HG02571 (cell line): ENCODE data around the gene SETD2.
A peak's percentile ranks its signal among the peaks of the same experiment; 100 is the strongest.
"Not testable (repeated sequence)": the region's sequence is repeated elsewhere in the genome, so short reads cannot be mapped to it uniquely, and the experiment has no call there.

Experiments
- ATAC-seq: cut with Tn5 transposase; IDR thresholded peaks from one replicate; pipeline ENCODE4 v1.9.1; 2021; ENCODE audit warnings: mild to moderate bottlenecking, moderate library complexity; ENCODE audit not compliant: unreplicated experiment

SETD2 gene, protein sequence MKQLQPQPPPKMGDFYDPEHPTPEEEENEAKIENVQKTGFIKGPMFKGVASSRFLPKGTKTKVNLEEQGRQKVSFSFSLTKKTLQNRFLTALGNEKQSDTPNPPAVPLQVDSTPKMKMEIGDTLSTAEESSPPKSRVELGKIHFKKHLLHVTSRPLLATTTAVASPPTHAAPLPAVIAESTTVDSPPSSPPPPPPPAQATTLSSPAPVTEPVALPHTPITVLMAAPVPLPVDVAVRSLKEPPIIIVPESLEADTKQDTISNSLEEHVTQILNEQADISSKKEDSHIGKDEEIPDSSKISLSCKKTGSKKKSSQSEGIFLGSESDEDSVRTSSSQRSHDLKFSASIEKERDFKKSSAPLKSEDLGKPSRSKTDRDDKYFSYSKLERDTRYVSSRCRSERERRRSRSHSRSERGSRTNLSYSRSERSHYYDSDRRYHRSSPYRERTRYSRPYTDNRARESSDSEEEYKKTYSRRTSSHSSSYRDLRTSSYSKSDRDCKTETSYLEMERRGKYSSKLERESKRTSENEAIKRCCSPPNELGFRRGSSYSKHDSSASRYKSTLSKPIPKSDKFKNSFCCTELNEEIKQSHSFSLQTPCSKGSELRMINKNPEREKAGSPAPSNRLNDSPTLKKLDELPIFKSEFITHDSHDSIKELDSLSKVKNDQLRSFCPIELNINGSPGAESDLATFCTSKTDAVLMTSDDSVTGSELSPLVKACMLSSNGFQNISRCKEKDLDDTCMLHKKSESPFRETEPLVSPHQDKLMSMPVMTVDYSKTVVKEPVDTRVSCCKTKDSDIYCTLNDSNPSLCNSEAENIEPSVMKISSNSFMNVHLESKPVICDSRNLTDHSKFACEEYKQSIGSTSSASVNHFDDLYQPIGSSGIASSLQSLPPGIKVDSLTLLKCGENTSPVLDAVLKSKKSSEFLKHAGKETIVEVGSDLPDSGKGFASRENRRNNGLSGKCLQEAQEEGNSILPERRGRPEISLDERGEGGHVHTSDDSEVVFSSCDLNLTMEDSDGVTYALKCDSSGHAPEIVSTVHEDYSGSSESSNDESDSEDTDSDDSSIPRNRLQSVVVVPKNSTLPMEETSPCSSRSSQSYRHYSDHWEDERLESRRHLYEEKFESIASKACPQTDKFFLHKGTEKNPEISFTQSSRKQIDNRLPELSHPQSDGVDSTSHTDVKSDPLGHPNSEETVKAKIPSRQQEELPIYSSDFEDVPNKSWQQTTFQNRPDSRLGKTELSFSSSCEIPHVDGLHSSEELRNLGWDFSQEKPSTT (N-terminal part only)

DNA sequence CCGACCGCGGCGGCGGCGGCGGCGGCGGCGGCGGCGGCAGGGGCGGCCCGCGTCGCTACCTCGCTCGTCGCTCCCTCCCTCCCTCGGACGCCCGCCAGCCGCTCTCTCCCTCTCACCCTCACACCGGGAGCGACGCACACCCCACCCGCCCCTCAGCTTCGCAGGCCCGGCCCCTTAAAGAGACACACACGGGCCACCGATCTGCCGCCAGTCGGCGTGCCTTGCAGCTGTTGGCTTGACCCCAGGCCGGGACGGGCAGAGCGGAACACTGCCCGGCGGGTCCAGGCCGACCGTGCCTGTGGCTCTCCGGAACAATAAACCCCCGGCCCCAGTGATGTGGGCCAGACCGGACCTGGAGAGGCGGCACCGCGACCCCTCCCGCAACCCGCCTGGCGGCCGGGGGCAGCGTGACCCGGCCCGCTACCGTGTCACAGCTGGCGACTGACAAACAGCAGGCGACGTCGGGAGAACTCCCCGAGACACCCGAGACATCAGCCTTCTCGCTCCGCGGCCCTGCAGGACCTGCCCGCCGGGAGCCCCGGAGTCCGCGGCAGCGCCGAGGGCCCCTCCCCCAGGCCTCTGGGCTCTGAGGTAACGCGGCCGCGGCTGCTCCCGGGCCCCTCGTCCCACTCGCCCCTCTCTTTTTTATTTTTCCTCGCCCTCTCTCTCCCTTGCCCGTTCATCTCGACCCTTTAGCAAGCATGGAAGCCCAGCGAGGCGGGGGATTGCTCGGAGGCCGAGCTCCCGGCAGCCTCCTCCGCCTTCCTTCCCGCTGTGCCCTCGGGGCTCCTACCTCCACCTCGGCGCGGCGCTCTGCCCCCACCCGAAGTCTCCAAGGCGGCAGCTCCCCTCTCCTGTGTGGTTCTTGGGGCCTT, at the start of gene SETD2:
Gene SETD2, minus strand, starts transcription at position 107 of the 875 bp plus-strand sequence. CDS start 189 bp downstream, outside the sequence.
- peak; percentile 75 for ATAC-seq

DNA sequence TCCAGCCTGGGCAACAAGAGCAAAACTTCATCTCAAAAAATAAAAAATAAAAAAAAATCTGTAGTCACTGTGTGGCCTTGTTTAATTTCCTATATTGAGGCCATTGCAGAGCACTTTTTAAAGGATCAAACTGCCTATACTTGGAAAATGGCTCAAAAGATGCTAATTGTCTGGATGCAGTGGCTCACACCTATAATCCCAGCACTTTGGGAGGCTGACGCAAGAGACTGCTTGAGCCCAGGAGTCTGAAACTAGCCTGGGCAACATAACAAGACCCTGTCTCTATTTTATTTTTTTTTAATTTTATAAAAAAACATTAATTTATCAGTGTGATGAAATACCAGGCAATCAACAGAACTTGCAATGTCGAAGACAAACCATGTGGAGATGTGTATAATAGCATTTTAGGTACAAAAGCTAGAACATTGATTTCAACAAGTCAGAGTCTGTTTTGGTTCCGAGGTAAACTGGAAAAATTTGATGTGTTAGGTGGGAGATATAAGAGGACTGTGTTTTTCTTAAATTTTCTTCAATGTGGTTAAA, 47.0 kb upstream of the SETD2 start:
- ATAC-seq = no peak

DNA sequence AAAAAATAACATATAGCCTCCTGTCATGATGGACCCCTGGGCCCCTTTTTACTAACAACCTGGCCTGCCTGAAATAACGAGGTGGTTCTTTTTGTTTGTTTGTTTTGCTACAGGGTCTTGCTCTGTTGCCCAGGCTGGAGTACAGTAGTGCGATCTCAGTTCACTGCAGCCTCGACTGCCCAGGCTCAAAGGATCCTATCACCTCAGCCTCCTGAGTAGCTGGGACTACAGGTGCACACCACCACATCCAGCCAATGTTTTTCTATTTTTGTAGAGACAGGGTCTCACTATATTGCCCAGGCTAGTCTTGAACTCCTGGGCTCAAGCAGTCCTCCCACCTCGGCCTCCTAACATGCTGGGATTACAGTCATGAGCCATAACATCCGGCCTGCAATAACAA, 42.1 kb upstream of the SETD2 start:
- not testable (repeated sequence) for ATAC-seq

DNA sequence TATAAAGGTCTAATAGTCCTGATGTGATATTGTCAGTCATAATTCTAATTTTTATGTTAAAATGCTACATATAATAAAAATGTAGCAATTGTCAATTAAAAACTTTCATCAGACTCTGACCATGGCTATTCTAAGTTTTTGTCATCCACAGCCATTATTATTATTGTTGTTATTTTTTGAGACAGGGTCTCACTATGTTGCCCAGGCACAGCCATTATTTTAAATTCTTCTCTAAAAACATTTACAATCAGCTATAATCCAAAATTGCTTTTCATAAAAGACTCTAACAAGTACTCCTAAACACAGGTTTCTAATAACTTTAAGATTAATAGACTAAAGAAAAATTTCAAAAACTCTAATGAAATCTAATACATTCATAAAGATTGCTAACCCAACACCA, 41.0 kb upstream of the SETD2 start:
- no peak for ATAC-seq

DNA sequence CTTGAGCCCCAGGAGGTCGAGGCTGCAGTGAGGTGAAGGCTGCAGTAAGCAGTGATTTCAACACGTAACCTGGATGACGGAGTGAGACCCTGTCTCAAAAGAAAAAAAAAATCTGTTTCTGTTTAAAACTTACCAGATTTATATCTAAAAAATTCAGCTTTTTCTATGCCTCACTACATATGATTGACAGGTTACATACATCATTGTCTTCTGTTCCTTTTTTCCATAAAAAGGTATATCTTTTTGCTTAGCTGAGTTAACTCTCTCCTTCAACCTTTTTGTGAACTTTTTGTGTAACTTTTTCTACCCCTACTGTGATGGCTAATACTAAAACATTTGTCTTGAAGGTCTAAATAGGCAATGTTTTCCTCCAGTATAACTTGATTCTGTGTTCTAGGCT, 38.6 kb upstream of the SETD2 start:
- ATAC-seq = no peak

DNA sequence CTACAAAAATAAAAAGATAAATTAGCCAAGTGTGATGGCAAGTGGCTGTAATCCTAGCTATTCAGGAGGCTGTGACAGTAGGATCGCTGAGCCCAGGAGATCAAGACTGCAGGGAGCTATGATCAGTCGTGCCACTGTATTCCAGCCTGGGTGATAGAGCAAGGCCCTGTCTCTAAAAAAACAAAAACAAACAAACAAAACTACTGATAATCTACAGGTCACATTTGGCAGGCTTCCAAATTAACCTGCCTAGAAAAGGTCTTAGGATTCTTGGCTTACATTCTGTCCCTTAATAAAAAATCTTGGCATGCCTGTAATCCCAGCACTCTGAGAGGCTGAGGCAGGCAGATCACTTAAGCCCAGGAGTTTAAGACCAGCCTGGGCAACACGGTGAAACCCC, 33.4 kb upstream of the SETD2 start:
- ATAC-seq = no peak

DNA sequence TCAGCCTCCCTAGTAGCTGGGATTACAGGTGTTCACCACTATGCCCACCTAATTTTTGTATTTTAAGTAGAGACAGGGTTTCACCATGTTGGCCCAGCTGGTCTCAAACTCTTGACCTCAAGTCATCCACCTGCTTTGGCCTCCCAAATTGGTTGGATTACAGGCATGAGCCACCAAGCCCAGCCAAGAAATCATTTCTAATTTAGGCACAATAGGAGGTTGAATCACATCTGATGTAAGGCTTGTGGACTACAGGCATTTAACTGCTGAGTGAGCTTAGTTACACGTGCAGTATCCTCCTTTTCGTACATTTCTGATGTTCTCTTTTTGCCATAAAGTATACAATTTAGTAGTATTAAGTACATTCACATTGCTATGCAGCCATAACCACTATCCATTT, 31.1 kb upstream of the SETD2 start:
- no peak for ATAC-seq

DNA sequence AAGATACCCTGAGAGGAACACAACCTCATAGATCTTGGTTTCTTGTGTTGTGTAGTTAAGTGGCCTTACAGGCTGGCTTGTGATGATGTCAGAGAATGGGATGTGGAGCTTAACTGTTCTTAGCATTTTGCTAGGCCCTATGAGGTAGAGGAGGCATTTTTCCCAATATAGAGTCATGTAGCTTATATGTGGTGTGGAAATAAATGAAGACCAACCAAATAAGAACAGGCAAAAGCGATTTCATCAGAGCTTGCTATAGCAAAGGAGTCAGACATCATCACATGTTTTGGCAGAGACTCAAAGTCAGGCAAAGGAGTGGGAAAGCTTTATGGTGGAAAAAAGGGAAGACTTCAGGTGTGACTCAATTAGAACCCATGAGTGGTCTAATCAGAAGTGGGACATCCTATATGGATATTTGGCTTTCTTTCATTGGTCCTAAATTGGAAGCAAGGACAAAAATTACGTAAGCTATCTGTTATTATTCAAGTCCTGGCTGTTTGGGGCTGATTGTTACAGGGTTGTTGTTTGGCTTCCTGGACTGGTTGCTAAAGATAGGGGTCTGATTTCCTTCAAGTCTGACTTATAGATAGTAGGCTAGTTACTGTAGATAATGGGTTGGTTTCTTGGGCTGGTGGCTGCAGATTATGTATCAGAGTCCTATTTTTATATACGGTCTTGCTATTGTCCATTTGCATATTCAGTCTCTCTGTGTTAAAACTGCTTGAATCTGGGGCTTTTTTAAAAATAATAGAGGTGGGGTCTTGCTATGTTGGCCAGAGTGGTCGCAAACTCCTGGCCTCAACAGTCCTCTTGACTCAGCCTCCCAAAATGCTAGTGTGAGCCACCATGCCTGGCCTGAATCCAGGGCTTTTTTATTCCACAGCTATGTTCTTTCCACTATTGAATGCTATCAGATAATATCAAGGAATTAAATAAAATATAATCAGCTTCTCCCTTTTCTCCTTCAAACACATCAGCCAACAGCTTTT, 30.3 kb upstream of the SETD2 start:
- ATAC-seq = no peak

DNA sequence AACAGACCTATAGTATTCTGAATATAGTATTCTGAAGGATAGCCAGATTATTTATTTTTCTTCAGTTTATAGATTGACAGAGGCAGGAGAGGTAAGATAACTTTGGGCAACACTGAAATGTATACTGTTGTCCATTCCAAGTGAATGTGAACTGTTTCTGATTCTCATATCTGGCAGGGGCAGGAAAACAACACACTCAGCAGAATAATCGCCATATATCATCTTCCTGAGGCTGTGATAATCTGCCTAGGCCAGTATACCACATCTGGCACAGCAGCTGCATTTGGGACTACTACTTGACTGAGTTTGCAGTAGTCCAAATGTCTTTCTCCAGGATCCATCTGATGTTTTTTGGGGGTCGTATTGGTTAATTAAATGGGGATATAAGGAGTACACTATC, 22.4 kb upstream of the SETD2 start:
- ATAC-seq = no peak

DNA sequence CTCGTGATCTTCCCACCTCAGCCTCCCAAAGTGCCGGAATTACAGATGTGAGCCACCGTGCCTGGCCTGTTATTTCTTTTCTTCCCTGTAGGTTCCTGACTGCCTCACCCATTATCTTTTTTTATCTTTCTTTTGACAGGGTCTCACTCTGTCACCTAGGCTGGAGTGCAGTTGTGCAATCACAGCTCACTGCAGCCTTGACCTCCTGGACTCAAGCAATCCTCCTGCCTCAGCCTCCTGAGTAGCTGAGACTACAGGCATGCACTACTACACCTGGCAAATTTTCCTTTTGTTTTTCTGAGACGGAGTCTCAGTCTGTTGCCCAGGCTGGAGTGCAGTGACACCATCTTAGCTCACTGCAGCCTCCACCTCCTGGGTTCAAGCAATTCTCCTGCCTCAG, 17.8 kb upstream of the SETD2 start:
- ATAC-seq = not testable (repeated sequence)

DNA sequence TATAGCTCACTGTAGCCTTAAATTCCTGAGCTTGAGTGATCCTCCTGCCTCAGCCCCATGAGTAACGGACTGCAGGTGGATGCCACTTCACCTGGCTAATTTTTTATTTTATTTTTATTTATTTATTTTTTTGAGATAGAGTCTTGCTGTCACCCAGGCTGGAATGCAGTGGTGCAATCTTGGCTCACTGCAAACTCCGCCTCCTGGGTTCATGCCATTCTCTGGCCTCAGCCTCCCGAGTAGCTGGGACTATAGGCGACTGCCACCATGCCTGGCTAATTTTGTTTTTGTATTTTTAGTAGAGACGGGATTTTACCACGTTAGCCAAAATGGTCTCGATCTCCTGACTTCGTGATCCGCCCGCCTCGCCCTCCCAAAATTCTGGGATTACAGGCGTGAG, 16.1 kb upstream of the SETD2 start:
- not testable (repeated sequence) for ATAC-seq

DNA sequence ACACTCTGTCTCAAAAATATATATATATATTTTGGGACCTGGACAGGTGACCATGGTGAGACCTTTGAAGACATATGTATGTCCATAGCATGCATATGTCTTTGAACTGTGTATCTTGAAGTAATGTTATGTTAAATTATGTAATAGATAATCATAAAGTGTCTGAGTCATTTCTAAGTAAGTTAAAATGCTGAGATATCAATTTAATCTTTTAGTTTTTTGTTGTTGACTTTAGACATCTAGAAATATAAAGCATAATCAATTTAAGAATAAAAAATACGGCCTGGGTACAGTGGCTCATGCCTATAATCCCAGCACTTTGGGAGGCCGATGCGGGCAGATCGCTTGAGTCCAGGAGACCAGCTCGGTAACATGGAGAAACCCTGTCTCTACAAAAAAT, 12.7 kb upstream of the SETD2 start:
- no peak for ATAC-seq

DNA sequence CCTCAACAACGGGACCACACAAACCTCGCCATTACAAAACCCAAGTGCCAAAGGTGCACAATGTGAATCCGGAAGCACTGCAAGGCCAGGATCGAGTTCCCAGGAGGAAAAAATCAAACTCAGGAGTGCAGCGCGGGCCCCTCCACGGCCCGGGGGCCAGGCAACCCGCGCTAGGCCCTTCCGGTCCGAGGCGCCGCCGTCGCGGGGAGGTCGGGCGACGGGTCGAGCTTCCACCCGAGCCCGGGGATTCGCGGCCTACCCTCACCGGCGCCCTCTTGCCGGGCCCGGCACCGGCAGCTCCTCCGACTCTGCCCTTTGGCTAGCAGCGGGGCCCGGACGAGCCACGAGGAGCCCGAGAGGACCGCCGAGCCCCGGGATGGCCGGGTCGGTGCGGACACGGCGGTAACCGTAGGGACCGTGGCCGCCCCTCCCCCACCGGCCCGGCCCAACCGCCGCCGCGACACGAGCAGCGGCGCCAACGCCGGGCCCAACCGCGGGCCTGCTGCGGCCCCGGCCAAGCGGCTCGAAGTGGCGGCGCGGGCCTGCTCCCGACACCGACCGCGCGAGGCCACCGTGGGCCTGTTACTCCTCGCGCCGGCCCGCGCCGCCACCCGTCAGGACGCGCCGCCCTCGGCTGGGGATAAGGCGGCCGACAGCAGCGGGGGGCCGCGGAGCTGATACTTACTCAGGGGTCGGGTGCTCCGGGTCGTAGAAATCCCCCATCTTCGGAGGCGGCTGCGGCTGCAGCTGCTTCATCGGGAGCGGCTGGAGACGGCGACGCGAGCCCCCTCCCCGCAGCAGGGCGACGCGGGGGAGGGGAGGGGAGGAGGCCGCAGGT, 525 bp downstream of the SETD2 start:
- peak; percentile 19 for ATAC-seq

DNA sequence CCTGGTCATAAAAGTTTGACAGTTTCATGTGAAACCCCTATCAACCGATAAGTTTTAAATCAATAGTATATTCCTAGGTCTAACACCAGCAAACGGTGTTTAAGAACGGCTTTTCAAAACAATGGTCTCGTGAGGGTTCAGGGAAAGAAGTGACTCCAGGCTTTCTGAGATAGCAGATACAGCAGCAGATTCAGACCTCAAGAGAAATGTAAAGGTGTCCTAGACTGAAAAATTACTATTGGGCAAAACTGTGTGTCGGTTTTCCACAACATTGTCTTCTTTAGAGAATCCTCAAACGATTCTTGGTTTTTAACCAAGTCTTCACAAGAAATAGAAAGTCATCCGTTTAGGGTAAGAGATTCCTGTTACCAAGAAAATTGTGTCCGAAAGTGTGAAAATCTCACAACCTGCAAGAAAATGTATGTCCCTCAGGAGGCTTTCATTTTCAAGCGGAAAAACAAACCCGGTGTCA, 1.2 kb downstream of the SETD2 start:
- ATAC-seq = no peak

DNA sequence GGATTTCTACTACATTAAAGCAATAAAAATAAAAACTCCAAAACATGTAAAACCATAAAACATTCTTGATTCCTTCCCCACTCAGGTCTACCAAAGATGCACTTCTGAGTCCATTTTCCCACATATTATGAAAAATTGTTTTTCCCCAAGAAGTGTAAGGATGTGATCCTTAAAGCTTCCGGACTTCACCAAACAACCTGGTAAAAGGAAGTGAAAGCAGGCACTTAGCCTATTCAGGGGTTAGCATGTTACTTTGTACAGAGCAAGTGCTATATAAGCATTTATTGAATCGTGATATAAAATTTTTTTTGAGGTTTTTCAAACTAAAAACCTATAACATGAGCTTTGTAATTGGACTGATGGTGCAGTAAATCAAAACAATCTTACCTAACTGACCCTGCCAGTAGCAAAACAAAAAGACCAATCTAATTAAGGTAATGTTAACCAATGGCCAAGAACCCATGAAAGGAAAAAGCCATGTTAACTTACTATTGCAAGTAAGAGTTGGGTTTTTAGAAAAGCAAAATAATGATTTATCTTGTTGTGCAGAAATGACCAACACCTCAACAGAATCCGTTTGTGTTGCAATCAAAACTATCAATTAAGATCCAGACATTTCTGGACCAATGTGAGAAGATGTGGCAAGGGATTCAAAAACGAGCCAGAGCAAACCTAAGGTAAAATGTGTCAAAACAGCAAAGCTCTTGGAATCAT, 1.8 kb downstream of the SETD2 start:
- no peak for ATAC-seq

DNA sequence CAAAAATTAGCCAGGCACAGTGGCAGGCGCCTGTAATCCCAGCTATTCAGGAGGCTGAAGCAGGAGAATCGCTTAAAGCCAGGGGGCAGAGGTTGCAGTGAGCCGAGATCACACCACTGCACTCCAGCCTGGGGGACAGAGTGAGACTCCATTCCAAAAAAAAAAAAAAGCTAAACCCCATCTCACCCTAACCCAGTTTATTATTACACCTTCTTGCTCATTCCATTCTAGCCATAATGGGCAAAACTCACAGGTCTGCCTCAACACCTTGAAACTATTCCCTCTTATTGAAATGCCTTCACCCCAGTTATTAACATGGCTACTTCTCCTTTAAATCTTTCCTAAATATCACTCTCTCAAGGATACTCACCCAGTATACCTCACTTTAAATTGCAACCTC, 4.1 kb downstream of the SETD2 start:
- no peak for ATAC-seq

DNA sequence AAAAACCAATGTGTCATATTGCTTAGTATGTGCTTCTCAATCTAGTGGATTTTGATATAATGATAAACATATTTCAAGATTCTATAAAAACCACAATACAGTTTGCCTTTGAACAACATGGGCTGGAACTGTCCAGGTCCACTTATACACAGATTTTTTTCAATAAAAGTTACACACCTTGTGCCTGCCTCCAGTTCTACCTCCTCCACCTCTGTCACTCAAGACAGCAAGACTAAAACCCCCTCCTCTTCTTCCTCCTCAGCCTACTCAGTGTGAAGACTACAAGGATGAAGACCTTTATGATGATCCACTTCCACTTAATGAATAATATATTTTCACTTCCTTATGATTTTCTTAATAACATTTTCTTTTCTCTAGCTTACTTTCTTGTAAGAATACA, 5.7 kb downstream of the SETD2 start:
- no peak for ATAC-seq
